Epidermal melanocyte (primary cell): ENCODE results near the gene MYO5B.

ENCODE experiments used
- DNase-seq: peaks from one replicate; pipeline ENCODE4 v3.0.0; 2011; ENCODE audit warnings: low spot score; ENCODE audit not compliant: insufficient read length

MYO5B gene

GRCh38 chr18:49857708-49858107 is 337.2 kb downstream of the MYO5B start:
- DNase-seq = no peak

DNA sequence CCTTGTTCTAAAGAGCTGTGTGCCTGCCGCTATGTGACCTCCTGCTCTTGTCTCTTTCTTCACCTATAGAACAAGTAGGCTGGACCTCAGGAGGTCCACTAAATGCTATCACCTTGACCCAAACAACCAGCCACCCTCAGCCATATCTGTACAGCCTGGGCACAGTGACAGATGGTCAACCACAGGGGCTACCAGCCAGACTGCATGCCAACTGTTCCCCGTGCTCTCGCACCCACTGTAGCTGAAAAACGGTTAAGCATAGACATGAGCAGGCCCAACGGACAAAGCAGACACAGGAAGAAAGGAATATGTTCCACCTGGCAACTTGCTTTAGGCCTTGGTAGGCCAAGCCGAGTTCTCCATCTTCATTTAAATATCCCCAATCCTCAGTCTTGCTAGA is 338.5 kb downstream of the MYO5B start:
- no peak for DNase-seq

DNA sequence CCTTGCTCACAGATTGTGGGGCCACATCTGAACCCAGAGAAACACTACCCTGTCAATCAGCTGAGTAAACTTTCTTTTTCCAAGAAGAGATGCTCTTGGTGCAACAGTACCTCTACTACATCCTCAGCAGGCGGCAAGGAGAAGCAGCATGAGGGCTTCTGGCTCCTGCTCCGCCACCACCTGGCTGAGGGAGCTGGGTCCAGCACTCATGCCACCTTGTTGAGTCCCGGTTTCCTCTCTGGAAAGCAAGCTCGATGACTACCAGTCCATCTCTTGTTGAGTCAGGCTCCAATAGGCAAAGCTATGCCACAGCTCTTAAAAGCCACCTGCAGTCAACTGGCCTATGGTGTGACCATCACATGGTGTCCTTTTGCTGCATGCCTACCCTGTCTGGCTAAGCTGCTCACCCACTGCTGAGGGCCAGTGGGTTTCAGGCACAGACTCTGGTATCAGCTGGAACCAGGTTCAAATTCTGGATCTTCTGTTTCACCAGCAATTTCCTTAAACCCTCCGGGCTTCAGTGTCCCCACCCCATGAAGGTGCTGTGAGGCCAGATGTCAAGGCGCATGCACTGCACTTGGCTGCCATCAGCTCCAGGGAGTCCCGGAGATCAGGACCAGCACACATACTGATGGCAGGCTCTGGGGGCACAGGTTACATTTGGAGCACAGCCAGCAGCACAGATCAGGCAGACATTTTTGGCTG is 339.1 kb downstream of the MYO5B start:
- no peak for DNase-seq

DNA sequence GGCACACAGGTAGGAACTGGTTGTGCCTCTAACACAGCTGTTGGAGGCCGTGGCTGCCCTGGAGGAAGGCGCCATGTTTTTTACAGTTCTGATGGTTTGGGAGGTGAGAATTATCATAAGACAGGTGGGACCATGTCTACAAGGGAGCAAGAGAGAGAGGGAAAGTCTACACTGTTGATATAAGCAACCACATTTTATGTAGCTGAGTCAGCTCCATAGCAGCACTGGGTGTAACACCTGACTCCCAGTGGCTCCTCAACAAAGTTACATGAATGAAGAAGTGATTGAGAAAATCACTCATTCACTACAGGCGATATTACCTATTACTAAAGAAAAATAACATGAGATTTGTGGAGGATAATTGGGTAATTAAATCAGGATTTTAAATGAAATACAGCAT is 340.3 kb downstream of the MYO5B start:
- no peak for DNase-seq

DNA sequence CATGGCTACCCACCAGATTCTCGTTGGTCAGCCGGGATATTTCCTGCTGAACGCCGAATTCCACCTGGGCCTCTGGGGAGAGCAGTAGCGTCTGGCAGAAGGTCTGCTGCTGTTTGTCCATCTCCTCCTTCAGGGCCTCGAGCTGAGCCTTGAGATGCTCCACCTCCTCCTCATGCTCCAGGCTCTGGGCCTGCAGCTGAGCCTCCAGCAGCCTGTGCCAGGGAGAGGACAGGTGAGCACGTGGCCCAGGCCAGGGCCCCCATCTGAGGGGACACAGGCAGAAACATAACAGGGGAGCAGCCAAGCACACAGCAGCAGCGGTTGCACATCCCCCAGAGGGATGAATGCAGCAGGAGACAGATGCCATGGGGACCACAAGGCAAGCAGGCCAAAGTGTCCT is 341.5 kb downstream of the MYO5B start:
- no peak for DNase-seq

DNA sequence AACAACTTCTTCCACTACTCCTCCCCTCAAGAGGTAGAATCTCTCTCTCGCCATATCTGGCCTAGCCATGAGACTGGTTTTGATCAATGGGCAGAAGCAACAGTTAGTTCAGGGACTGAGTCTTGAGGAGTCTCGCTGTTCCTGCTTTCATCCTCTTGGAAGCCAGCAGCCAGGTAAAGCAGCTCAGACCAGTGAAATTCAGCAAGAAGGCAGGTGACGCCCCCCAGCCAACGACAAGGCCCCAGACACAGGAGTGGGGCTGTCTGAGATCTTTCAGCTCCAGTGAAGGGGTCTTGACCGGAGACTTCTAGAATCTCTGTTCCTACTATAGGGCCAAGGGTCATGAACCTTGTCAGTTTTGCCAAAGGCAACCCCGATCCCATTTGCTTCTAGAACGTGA is 341.9 kb downstream of the MYO5B start:
- DNase-seq = no peak

DNA sequence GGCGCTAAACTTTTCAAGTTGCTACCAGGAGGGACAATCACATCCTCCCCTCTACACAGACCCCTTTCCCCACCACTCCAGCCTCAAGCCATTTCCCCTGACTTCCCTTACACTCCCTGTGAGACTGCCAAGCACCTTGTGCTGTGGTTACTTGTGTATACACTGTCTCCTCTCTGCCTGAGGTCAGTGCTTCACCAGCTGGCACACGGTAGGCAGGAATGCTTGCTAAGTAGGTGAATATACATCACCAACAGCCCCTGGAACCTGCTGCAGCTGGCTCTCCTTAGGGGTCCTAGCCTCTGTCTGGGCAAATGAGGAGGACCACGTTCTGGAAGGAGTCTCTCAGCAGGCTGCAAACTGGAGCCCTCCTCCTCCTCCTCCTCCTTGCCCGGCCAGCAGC is 343.3 kb downstream of the MYO5B start:
- no peak for DNase-seq

GRCh38 chr18:49850636-49851035 is 344.3 kb downstream of the MYO5B start:
- DNase-seq = no peak

GRCh38 chr18:49849331-49850217 is 345.4 kb downstream of the MYO5B start:
- DNase-seq = no peak

DNA sequence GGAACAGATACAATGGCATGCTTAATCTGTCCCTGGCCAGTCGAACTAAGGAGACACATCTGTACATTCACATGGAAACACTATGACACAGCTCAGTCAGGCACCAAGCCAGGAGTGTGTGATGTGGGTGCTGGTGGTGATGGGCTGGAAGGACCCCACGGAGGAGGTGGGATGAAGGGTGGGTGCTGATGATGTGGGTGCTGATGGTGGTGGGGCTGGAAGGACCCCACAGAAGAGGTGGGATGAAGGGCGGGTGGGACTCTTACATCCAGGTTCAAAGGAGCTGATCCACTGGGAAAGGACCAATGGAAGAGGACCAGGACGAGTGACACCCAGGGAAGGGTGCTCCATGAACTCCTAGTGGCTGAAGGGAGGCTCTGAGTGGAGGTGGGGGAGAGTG is 346.8 kb downstream of the MYO5B start:
- DNase-seq = no peak

DNA sequence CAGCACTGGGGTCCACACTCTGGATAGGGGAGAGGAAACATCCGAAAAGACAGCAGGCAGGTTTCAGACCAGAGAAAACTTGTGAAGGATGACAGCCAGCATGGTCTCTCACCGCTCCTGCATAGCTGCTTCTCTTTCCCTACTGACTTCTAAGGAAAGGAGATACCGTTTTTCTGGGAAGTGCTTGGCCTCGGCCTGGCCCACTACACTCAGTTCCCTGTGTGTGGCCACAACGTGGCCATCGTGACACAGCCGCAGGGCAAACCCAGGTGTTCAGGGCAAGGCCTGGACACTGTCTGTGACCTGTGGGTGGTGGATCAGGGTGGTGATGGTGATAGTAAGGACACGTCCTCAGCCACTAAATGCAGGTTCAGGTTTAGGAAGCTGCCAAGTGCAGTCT is 347.4 kb downstream of the MYO5B start:
- DNase-seq = no peak

- DNase-seq = no peak
These were observed 348.1 kb downstream of the MYO5B start for GRCh38 chr18:49846718-49847470.

- DNase-seq = no peak
These were observed 348.6 kb downstream of the MYO5B start for GRCh38 chr18:49846361-49846662.

- no peak for DNase-seq
These were observed 349.2 kb downstream of the MYO5B start for GRCh38 chr18:49845629-49846360.

DNA sequence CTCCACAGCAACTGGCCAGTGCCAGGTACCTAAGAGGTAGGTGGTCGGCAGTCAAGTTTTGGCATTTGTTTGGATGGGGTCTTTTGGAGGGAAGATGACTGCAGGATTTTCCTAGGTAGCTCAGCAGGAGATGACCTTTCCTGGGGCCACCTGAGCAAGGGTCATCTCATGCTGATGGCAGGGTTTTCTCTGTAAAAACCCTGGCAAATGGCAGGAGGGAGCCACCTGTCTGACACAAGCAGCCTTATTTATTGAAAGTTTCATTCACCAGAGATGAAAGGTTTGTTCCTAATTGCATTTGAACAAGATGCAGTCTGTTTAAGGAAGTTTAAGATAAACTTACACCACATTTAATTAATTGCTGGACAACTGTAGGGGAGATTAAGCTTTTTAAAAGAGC is 350.0 kb downstream of the MYO5B start:
- no peak for DNase-seq

DNA sequence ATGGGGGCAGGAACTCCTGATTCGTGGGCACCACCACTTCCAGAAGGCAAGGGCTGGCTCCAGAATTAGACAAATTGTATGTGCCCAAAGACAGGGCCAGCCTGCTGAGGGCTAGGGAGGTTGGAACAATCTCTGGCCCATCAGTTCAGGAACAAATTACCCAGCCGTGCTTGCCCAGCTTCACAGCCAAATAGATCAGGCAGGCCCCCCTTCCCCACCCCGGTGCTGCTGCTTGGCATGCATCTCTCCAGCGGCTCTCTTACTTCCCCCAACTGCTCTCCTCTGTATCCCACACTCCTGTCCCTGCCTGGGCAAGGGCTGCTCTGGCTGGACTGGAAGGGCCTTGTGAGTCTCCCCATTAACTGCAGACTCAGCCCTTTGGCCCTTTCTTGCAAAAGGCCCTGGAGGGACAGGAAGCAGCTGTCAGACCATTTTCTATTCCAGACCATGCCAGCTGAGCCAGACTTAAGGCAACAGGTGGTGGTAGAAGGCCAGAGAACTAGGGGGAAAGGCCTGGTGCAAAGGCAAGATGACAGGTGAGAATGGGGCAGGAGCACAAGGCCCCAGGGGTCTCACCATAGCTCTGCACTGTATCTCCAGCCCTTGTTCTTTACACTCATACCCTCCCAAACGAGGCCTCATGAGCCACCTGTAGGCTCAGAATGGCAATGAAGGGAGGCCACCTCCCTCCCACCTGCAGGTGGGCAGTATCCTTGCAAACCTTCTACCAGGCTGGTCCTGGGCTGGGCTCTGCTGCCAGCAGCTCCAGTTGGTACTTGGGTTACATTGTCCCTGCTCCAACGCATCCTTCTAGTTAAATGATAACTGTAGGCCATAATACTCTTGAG is 350.9 kb downstream of the MYO5B start:
- DNase-seq = no peak

- no peak for DNase-seq
These were observed 351.8 kb downstream of the MYO5B start for GRCh38 chr18:49843131-49843530.

DNA sequence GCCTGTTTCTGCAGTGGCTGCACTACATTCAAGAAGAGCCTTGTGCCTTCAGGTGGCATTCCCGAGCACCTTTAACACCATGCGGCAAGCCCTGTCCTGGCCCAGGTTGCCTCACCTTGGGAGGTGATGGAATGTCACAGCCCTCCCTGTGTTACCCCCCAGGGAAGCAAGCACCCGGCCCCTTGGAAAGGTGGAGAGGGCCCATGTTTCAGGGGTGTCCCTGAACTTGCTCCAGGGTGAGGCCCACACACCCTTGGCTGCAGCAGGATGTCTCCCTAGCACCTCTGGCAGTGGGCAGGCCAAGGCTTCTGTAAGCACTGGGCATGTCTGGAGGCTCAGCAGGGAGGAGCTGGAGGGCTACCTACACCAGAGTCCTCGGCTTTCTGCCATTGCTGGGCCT is 352.3 kb downstream of the MYO5B start:
- no peak for DNase-seq

GRCh38 chr18:49841236-49842217 is 353.4 kb downstream of the MYO5B start:
- DNase-seq = no peak

DNA sequence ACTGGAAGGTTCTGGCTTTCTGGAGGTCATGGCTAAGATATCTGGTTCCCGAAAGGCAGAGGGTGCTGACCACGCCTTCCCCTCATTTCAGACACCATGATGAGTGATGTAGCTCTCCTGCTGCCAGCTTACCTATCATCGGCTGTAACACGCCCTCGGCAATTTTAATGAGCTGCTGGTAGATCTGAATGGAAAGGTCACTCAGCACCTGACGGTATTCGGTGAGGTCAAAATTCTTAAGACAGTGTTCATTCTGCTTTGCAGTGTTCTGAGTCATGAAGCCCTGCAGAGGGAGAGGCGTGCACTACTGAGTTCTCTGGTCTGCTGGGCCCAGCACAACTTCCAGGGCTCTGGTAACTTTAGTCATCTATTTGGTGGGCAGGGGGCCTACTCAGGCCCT is 355.9 kb downstream of the MYO5B start:
- DNase-seq = no peak
